Suppressor macrophage treated with lipopolysaccharide for 1 hour (primary cell): ENCODE results near the gene ZC3H12A.

Experiments
- DNase-seq, 3 donors: peaks; one replicate each; pipeline ENCODE4 v3.0.0-alpha.2; 2020 to 2022

Gene ZC3H12A

DNA sequence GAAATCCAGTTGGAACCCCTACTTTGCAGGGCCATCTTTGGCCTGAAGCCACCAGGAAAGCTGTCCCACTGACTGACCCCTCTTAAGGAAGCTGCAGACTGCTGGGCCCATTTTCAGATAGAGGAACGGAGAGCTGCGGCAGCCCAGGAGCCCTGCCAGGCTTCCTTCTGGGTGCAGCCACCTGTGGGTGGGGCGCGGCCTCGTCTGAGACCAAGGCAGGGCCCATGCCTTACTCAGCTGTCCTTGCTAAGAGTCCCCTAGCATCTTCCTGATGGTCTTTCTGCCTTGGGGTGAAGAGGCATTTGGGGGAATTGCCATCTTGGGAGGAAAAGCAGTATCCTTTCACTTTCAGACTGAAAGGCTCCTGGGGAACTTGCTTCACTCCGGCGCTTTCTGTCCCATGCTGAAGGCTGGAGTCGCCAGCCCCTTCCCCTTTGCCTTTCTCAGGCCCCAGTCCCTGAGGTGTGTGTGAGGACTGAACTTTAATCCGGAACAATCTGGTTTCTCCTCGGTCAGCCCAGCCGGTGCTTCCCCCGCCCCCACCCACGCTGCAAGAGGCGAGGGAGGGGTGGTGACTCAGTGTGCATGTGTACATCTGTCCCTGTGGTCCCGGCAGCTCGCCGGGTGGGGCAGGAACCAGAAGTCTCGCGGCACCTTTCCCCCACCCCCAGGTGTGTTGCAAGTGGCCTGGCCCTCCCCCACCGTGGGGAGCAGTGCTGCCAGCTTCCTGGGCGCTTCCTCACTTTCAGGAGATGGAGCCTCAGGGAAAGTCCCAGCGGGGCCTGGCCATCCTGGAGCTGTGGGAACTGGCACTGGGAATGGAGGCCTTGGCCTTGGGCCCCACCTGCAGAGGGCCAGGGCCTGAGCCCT lies 5.1 kb downstream of the ZC3H12A start:
- peak; percentile 95 to 97 (median 96) for DNase-seq

DNA sequence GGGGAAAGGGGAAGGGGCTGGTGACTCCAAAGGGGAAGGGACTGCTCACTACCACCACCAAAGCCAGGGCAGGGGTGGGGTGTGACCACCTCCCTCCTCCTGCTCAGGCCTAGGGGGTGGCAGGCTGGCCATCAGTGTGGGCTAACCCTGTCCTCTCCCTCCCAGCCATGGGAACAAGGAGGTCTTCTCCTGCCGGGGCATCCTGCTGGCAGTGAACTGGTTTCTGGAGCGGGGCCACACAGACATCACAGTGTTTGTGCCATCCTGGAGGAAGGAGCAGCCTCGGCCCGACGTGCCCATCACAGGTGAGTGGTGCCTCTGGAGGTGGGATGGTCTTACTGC lies 5.7 kb downstream of the ZC3H12A start:
- DNase-seq = no peak

DNA sequence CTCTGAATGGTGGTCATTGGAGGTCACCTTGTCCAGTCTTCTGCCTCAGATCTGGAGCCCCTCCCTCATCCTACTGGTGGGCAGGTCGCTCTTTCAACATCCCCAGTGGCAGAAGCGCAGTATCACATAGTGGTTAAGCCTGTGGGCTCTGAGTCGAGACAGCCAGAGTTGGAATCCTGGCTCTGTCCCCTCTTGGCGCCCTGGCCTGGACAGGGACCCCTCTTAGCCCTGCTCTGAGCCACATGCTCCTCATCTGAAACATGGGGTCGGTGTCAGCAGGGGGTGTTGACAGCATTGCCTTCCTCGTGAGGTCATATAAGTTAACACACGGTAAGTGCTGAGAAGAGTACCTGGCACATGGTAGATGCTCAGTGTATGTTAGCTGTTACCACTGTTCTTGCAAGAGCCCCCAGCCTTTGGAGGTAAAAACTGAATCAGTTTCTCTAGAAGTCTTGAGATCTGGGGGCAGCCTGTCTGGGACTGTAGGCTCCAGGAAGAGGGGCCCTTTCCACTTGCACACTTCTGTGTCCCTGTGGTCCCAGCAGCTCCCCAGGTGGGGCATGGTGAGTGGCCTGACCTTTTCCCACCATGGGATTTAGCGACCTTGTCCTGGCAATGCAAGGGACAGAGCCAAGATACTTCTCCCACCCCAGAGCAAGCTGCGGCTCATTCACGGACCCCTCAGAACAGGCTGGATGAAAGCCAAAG lies 6.4 kb downstream of the ZC3H12A start:
- peak in 1 of 3 donors; percentile 16 for DNase-seq

DNA sequence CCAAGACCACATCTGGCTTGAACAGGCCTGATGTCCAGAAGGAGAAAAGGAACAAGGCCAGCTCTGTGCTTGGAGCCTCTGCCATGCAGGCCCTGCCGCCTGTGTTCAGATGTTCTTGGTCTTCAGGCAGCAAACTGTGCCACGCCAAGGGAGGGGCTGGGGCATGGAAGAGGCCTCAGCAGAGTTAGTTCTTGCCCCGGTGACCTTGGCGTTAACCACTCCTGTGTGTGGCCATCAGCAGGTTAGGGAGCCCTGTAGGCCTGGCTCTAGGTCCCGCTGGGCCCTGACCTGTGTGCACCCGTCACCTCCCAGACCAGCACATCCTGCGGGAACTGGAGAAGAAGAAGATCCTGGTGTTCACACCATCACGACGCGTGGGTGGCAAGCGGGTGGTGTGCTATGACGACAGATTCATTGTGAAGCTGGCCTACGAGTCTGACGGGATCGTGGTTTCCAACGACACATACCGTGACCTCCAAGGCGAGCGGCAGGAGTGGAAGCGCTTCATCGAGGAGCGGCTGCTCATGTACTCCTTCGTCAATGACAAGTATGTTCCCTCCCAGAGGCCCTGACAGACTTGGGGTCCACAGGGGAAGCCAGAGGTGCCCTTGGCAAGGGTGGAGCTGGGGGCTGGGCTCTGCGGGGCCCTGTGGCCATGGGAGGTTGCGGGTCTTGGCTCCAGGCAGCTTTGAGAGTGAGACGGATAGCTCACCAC lies 7.1 kb downstream of the ZC3H12A start:
- peak; percentile 55 to 69 (median 60) for DNase-seq

DNA sequence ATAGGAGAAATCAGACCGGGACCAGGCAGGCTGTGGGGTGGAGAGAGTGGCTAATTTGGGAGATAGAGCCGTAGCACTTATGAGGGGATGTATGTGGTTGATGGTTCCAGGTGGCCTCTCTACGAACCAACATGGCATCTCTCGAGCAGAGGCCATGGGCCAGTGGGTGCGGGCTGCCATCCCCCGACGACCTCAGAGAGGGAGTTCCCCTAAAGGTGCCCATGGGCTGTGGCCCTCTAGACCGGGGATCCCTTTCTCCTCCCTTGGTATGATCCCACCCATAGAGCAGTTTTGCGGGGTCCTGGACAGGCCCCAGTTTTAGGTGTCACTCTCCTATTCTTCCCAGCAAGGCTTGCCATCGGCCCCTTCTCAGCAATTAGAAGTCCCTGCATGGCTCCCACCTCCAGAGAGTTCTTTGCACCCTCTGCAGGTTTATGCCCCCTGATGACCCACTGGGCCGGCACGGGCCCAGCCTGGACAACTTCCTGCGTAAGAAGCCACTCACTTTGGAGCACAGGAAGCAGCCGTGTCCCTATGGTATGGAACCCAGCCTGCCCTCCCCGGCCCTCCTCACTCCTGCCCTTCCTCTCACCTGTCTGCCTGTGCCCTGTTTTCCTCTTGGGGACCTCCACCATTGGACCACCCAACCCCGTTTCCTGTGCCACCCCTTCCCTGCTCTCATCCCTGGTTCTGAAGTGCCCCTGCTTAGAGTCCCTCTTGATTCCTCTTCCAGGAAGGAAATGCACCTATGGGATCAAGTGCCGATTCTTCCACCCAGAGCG lies 7.8 kb downstream of the ZC3H12A start:
- DNase-seq = no peak

DNA sequence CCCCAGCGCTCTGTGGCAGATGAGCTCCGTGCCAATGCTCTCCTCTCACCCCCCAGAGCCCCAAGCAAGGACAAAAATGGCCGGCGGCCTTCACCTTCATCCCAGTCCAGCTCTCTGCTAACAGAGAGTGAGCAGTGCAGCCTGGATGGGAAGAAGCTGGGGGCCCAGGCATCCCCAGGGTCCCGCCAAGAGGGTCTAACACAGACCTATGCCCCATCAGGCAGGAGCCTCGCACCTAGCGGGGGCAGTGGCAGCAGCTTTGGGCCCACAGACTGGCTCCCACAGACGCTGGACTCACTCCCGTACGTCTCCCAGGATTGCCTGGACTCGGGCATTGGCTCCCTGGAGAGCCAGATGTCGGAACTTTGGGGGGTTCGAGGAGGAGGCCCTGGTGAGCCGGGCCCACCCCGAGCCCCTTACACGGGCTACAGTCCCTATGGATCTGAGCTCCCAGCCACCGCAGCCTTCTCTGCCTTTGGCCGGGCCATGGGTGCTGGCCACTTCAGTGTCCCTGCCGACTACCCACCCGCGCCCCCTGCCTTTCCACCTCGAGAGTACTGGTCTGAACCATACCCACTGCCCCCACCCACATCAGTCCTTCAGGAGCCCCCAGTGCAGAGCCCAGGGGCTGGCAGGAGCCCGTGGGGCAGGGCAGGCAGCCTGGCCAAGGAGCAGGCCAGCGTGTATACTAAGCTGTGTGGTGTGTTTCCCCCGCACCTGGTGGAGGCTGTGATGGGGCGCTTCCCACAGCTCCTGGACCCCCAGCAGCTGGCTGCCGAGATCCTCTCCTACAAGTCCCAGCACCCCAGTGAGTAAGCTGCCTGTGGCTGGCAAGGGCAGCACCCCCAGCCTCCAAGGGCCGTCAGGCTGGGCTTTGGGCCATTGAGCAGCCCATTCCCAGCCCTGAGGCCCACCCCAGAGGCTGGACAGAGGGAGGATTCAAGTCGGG lies 8.7 kb downstream of the ZC3H12A start:
- no peak for DNase-seq

DNA sequence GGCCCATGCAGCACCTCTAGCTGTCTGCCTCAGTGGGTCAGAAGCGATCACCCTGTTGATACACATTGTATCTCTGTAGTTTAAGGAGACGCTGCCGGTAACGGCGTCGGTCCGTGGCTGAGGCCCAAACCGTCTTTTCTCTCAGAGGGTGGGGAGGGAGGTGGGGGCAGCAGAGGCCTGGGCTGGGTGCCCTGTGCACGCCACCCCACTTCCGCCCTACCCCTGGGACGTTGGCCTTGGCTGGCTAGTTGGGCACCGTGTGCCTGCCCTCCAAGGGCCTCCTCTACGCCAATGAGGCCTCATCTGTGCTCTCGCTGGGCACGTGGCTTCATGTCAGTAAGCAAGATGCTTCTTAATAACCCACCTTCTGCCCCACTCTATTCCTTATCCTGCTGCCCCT lies 9.4 kb downstream of the ZC3H12A start:
- DNase-seq = no peak

DNA sequence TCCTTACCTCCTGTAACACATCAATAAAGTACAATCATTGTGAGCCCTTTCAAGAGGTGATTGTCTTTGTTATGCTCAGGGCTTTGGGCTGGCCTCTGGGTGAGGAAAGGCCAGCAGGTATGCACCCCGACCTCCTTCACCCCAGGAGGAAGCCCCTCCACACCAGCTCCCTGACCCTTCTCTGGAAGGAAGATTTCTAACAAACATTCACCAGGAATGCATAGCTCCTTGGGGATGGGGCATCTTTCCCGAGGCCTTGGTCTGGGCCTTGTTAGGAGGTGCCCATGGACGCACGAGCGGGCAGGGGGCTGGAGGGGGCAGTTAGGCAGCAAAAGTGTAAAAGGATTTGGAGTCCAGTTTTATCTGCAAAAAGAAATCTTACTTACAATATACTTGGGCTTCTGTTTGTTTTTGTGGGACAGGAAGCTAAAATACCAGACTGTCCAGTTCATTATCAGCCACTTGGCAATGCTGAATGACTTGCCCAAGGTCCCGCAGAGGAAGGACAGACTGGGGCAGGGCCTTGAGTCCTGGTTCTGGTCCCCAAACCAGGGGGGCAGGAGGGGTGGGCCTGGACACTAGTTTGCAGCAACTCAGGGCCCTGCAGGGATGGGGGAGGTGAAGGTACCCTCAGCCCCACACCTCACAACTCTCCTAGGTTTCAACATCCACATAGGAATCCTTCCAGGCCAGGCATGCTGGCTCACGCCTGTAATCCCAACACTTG lies 10.1 kb downstream of the ZC3H12A start:
- DNase-seq = peak in 1 of 3 donors; percentile 12

DNA sequence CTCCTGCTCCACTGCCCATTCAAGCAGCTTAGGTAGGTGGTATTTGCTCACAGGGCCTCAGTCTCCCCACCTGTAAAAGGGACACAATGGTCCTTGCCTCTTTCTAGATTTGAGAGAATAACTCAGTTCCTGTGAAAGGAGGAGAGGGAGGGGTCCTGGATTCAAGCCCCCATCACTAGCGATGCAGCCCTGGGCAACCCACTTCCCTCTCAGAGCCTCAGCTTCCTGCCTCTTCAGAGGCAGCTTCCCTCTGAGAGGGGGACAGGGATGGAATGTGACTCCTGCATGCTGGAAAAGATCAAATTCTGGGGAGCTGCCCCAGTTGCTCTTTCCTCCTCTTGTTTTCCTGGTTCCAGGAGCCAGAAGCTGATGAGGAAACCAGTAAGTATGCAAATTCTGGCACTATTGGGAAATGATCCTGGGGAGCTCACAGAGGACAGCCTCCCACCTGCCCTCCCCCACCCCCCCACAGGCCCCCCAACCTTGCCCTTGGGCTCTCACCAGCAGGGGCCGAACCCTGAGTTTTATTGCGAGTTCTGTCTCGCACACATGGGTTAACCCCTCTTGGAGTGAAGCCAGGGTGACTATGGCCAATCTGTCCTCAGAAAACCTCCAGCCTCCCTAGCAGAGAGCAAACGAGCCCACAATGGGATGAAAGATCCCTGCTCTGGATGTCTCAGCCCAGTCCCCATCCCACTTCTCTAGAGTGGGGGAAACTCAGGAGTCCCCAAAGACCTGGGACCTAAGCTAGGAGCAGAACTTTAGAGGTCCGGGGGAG lies 11.7 kb downstream of the ZC3H12A start:
- peak; percentile 38 to 62 (median 54) for DNase-seq

DNA sequence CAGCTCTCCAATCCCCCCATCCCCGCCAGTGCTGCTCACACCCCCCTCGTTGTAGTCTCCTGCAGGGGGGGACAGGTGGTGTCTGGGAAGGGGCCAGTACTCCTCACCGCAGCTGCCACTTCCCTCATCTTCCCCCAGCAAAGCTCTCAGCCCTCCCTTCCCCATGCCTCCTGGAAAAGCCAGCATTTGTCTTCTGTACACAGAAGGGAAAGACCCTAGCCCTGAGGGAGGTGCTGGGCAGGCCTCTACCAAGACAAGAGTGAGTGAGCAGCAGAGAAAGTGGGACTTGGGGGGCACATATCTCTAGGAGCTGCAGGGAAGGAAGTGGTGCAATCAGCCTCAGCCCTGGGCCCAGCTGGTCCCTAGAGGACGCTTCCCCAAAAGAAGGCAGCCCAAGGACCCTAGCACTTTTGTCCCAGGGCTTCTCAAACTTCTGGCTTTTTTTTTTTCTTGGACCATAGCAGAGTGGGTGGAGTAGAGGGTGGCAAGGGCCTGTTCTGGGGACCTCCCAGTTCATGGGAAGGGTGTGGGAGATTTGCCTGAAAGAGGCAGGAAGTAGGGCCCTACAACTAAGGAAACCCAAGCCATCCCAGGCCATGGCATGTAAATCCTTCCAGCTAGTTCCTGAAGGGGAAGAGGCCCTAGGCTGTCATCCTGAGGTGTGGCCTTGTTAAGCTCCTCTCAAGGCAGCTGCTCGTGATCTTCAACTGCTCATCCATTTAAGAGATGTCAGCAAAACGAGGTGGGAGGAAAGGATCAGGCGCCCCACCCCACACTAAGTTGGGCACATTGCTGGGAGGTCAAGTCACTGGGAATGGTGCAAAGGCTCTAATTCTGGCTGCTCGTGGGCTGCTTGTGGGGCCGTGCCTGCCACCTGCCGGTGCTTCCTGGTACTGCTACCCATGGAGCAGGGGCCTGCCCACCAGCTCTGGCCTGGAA lies 12.6 kb downstream of the ZC3H12A start:
- peak; percentile 85 to 87 (median 86) for DNase-seq

DNA sequence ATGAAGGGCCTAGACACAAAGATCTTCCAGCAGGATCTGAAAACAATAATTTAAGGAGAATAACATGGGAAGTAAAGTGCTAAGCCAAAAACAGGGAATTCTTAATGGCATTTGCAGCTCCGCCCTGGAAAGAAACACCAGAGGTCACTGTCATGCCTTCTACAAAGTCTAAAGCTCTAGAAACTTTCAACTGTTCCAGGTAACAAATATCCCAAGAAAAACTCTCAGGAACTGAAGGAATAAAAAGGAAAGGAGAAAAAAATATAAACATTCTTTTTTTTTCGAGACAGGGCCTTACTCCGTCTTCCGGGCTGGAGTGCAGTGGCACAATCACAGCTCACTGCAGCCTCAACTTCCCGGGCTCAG lies 13.2 kb downstream of the ZC3H12A start:
- no peak for DNase-seq

DNA sequence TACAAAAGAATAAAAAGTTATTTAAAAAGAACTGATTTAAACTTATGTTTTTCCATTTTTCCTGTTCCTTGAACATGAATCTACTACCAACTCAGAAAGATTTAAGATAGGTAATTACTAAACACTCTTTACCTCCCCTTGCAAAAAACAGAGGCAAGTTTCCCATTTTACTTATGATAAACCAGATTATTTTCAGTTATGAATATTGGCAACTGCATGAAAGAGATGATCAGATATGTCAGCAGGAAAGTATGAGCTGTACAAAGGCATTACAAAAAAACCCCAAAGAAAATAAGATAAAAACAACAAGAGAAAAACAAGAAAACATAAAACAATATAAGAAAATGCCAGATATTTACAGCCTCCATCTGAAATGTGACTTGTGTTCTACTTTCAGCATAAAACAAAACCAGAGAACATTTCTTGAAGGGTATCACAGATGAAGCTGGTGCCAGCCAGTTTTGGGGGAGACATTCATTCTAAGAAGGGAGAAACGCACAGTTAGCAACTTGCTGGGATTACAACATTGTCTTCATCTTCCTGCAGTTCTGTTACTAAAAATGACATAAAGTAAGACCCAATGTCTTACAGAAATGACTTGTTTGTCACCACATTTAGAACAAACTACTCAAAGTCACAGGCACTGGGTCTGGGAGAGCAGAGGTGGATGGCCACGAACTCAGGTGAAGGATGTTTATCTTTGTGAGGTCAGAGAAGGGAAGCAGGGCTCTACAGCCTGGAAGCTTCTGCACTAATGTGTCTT lies 19.1 kb downstream of the ZC3H12A start:
- no peak for DNase-seq

DNA sequence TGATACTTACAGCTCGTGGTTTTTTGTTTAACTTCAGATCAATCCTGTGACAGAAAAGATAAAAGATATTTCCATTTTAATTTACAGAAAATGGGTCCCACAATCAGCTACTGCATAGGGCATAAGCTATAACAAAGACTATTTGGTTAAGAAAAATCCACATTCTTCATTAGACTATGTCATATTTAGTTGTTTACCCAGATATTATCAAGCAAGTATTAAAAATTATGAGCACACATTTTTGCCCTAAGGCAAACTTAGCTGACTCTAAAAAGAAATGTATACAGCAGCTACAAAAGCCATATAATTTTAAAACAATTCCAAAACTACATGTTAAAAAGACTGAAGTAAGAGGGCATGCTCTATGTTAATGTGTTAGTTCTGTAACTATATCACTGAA lies 21.5 kb downstream of the ZC3H12A start:
- no peak for DNase-seq

DNA sequence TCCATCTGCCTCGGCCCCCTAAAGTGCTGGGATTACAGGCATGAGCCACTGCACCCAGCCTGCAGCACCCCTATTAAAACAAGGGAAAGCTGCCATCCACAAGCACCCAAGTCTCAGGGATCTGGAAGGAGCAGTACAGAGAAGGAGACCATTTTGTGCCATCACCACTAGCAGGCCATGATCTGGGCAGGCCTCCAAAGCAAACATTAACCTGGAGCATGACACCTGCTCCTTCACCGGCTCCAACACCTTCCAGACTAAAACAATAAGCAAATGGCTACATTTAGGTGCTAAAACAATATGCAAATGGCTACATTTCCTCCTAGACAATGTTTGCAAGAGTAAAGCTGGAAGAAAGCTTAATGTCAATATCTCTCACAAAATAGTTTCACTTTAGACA lies 23.5 kb downstream of the ZC3H12A start:
- DNase-seq = no peak

DNA sequence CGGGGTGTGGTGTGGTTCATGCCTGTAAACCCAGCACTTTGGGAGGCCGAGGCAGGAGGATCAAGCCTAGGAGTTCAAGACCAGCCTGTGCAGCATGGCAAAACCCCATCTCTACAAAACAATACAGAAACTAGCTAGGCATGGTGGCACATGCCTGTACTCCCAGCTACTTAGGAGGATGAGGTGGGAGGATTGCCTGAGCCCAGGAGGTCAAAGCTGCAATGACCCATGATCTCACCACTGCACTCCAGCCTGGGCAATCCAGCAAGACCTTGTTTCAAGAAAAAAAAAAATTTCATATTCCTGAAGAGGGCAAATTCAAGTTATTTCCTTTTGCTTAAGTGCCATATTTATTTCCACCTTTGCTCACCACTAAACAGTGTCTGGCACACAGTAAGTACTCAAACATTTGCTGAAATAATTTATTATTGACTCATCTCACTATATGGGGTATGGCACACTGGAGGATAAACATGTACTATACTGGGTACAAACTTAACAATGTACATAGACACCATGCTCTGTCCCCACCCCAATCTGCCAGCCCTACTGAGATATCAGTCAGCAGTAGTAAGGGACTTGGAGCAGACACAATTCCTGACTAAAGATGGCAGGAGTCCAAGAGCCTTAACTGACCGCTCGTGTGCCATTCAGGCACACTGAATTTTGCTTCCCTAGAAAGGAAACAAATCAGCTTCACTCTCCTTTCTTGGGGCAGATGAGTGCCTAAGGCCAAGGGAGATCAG lies 24.7 kb downstream of the ZC3H12A start:
- DNase-seq = peak in 1 of 3 donors; percentile 7

DNA sequence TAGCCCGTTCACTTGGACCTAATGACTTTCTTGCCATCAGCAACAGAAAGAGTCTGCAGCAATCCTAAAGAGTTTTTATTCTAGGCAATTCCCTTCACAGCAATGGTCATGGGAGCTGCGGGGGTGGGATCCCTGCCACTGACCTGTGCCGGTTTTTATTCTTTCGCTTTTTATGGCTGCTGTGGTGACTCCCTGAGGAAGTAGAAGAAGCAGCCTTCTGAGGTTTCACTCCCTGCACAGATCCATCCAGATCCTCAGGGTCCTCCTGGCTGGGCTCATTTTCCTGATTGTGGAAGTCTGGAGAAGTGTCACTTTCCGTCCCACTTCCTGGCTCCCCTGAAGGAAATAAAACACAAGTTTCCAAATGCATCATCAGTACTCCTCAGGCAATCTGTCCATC lies 27.3 kb downstream of the ZC3H12A start:
- DNase-seq = no peak

DNA sequence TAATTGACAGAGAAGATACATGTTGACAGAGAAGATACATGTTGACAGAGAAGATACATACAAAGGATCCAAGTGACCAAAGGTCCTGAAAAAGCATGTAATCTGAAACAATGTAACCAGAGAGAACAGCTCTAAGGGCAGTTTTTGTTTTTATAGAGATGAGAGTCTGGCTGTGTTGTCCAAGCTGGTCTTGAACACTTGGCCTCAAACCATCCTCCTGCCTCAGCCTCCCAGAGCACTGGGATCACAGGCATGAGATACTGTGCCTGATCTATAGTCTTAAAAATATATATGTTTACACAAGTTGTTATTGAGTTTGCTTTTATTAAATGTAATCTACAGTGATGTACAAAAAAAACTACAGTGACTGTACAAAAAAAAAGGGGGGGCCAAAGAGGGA lies 27.7 kb downstream of the ZC3H12A start:
- DNase-seq = no peak
